Stimulated activated CD4-positive, alpha-beta T cell treated with anti-CD3 and anti-CD28 coated beads, Interleukin-4, amount 100 ng/mL, for 4 hours (primary cell): ENCODE results near the gene SF3A2.

ENCODE experiments used
- DNase-seq, 2 experiments: peaks; one replicate each; pipeline ENCODE4 v3.0.0-alpha.2; 2020

The SF3A2 gene

DNA sequence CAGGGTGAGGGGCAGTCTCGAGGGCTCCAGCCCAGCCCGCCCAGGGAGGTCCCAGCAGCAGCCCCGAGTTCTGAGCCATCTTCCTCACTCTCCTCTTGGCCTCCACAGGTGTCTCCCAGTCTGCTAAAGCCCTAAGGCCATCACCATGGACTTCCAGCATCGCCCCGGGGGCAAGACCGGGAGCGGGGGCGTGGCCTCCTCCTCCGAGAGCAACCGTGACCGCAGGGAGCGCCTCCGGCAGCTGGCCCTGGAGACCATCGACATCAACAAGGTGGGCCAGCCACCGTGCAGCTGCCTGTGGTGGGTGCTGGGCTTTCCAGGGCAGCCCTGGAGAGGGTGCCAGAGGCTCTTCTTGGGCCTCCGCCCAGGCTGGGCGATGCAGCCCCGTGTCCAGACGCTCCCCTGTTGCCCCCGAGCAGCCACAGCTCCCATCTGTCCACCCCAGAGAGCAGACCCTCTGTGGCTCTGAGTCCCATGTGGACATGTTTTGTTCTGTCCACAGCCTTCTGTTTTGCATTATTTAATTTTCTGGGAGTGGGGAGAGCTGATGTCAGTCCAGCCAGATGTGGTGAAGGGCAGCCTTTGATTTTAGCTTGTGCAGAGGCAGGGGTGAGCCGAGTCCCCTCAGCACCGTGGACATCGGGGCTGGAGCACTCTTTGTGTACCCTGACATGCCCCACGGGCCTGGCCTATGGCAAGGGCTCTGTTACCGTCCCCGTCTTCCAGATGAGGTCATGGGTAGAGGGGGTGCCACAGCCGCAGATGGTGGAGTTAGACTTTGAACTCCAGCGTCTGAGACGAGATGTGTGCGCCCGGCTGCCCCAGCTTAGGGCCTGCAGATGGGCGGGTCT, 6.9 kb downstream of the SF3A2 start:
- no peak for DNase-seq

DNA sequence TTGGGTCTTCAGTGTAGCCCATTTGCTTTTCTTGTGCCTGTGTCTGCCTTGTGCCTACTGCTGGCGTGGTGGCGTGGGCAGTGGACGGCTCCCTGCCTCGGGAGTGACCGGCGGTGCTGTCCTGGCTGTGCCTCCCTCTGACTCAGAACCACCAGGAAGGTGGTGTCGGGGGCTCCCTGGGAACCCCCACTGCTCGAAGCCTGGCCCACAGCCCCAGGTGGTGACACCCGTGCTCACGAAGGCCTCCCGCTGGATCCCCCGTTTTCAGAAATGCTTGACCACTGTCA, 7.4 kb downstream of the SF3A2 start:
- no peak for DNase-seq

DNA sequence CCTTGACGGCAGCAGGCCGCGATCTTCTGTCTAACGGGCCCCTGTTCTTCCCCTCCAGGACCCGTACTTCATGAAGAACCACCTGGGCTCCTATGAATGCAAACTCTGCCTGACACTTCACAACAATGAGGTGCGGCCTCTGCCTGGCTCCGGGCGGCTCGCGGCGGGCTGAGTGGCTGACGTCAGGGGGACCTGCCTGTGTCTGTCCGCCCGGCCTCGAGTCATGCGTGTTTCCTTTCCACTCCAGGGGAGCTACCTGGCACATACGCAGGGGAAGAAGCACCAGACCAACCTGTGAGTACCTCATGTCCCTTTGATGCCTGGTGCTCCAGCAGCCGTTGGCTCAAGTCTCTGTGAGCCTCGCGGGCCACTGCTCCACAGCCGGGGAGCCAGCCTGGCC, 7.9 kb downstream of the SF3A2 start:
- no peak for DNase-seq

DNA sequence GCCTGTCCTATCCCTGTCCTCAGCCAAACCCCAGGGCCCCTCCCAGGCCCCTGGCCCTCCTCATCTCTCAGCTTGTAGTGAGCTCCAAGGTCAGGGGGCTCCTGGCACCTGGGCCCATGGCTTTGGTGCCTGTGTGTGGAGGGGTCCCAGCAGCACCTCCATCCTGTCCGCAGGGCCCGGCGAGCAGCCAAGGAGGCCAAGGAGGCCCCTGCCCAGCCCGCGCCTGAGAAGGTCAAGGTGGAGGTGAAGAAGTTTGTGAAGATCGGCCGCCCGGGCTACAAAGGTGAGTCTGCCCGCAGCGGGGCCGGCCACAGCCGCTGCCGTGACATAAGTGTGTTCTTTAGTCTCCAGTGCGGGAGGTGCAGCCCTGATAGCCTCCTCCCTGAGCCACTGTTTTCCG, 8.6 kb downstream of the SF3A2 start:
- no peak for DNase-seq

DNA sequence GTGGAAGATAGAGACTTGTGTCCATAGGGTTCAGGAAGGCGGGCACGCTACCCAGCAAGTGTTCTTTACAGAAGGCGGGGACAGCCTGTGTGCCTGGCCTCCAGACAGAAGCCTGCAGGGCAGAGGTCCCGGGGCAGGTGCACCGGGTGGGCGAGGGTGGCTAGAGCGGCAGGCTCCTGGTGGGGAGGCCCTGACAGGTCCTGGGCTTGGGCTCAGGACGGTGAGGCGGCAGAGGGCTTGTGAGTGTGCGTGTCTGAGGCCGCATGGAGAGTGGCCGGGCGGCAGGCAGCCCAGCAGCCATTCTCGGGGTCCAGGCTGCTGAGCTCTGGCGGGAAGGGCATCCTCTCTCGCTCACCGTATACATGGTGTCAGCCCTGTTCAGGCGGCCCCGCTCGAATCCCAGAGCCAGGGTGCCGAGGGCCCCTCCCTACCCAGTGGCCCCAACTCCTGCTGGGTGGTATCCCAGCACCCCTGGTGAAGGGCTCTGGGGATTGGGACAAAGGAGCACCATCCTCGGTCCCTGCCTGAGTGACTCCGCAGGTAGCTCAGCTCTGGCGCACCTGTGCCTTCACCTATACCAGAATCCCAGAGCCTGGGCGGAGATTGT, 9.5 kb downstream of the SF3A2 start:
- DNase-seq: no peak

DNA sequence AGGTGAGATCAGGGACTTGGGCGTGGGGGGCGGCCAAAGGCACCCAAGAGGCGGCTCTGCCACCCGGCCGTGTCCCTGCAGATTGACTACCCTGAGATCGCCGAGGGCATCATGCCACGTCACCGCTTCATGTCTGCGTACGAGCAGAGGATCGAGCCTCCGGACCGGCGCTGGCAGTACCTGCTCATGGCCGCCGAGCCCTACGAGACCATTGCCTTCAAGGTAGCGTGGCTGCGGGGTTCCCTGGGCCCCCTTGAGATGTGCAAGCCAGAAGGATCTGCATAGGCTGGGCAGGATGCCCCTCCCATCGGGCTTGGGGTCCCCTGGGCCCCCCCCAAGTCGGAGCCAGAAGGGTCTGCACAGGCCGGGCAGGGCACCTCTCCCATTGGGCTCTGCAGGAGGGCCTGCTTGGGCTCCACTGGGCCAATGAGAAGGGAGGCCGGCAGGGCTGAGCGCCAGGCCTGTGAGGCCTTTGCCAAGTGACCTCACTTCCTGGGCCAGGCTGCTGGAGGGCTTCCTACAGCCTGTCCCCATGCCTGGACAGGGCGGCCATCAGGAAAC, 10.3 kb downstream of the SF3A2 start:
- no peak for DNase-seq

DNA sequence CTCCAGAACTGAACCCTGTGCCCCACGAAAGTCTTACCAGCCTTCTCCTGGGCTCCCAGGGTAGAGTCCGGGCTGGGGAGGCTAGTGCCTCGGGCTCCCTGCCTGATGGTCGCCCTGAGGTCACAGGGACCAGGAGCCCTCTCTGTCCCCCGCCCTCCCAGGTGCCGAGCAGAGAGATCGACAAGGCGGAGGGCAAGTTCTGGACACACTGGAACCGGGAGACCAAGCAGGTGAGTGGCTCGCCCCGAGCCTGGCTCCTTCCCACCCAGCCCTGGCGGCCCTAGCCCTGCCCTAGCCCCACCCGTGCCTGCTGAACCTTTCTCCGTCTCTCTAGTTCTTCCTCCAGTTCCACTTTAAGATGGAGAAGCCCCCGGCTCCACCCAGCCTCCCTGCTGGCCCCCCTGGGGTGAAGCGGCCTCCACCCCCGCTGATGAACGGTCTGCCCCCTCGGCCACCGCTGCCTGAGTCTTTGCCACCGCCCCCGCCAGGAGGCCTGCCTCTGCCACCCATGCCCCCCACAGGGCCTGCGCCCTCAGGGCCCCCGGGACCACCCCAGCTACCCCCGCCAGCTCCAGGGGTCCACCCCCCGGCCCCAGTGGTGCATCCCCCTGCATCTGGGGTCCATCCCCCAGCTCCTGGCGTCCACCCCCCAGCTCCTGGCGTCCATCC, 10.9 kb downstream of the SF3A2 start:
- DNase-seq: no peak

DNA sequence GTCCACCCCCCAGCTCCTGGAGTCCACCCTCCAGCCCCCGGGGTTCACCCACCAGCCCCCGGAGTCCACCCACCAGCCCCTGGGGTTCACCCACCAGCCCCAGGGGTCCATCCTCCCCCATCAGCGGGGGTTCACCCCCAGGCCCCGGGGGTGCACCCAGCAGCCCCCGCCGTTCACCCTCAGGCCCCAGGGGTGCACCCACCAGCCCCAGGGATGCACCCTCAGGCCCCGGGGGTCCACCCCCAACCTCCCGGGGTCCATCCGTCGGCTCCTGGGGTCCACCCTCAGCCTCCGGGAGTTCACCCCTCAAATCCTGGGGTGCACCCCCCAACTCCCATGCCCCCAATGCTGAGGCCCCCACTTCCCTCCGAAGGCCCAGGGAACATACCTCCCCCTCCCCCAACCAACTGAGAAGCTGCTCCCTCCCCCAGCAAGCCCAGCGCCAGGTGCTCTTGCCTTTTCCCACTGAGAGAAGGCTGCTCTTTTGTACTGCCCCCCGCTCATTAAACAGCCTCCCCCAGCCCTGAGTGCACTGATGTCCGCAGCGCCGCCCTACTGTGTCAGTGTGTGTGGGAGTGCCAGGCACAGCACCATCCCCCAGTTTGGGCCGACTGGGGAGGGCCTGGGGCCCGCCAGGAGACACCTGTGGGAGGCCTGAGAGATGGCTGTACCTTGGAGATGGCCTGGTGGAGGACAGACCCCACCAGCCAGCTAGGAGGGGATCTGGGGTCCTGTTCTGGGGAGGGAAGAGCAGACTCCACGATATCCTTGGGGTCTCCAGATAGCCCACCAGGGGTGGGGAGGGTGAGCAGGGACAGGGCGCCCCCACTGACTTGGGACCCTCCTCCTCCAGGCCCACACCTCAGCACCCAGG, 11.7 kb downstream of the SF3A2 start:
- DNase-seq: no peak

DNA sequence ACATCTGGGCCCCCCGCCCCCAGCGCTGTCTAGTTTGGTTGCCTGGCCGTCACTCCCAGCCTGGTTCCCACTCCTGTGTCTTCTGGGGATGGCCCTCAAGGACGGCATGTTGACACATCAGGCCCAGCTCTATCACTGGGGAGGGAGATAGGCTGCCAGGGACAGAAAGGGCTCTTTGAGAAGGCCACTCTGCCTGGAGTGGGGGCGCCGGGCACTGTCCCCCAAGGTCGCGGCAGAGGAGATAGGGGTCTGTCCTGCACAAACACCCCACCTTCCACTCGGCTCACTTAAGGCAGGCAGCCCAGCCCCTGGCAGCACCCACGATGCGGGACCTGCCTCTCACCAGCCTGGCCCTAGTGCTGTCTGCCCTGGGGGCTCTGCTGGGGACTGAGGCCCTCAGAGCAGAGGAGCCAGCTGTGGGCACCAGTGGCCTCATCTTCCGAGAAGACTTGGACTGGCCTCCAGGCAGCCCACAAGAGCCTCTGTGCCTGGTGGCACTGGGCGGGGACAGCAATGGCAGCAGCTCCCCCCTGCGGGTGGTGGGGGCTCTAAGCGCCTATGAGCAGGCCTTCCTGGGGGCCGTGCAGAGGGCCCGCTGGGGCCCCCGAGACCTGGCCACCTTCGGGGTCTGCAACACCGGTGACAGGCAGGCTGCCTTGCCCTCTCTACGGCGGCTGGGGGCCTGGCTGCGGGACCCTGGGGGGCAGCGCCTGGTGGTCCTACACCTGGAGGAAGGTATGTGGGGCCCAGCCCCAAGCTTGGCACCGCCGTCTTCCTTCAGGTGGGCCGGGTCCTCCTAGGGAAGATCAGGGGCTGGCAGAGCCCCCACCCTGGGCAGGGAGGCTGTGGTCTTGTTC, 12.6 kb downstream of the SF3A2 start, which contains the start of gene AMH:
AMH (plus strand) TSS at position 314 of the 857 bp plus-strand sequence; CDS start at position 324, 10 bp downstream.
- no peak for DNase-seq

DNA sequence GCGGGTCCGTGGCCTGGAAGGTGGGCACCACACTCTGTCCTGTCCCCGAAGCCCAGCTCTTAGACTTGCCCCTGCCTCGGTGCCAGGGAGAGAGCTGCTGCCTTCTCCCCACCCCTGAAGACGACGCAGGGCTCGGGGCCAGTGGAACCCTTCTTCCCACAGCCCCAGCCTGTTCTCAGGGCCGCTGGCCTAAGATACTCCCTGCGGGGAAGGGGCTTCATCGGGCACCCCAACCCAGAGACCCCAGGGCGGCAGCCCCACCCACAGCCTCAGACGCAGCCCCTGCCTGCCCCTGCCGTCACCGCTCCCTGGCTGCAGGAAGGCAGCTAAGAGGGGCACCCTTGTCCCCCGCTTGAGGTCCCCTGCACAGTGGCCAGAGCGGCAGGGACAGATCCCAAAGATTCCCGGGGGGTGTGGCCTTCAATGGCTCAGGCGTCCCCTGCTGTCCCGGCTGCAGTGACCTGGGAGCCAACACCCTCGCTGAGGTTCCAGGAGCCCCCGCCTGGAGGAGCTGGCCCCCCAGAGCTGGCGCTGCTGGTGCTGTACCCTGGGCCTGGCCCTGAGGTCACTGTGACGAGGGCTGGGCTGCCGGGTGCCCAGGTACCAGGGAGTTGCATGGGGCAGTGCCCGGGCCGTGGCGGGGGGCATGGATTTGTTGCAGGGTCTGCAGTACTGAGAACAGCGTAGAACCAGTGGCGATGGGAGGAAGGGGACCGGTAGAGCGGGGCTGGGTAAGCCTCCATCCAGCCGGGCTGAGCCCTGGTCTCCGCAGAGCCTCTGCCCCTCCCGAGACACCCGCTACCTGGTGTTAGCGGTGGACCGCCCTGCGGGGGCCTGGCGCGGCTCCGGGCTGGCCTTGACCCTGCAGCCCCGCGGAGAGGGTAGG, 13.5 kb downstream of the SF3A2 start:
- no peak for DNase-seq

DNA sequence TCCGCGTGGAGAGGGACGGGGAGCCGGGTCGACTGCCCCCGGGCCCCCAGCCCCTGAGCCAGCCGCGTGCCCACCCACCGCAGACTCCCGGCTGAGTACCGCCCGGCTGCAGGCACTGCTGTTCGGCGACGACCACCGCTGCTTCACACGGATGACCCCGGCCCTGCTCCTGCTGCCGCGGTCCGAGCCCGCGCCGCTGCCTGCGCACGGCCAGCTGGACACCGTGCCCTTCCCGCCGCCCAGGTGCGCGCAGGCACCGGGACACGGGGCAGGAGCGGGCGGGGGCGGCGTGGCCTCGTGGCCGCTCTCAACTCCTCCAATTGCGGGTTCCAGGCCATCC, 14.1 kb downstream of the SF3A2 start:
- no peak for DNase-seq

DNA sequence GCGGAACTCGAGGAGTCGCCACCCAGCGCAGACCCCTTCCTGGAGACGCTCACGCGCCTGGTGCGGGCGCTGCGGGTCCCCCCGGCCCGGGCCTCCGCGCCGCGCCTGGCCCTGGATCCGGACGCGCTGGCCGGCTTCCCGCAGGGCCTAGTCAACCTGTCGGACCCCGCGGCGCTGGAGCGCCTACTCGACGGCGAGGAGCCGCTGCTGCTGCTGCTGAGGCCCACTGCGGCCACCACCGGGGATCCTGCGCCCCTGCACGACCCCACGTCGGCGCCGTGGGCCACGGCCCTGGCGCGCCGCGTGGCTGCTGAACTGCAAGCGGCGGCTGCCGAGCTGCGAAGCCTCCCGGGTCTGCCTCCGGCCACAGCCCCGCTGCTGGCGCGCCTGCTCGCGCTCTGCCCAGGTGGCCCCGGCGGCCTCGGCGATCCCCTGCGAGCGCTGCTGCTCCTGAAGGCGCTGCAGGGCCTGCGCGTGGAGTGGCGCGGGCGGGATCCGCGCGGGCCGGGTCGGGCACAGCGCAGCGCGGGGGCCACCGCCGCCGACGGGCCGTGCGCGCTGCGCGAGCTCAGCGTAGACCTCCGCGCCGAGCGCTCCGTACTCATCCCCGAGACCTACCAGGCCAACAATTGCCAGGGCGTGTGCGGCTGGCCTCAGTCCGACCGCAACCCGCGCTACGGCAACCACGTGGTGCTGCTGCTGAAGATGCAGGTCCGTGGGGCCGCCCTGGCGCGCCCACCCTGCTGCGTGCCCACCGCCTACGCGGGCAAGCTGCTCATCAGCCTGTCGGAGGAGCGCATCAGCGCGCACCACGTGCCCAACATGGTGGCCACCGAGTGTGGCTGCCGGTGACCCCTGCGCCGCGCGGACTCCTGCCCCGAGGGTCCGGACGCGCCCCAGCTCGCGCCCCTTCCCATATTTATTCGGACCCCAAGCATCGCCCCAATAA, 14.8 kb downstream of the SF3A2 start:
- DNase-seq: no peak

DNA sequence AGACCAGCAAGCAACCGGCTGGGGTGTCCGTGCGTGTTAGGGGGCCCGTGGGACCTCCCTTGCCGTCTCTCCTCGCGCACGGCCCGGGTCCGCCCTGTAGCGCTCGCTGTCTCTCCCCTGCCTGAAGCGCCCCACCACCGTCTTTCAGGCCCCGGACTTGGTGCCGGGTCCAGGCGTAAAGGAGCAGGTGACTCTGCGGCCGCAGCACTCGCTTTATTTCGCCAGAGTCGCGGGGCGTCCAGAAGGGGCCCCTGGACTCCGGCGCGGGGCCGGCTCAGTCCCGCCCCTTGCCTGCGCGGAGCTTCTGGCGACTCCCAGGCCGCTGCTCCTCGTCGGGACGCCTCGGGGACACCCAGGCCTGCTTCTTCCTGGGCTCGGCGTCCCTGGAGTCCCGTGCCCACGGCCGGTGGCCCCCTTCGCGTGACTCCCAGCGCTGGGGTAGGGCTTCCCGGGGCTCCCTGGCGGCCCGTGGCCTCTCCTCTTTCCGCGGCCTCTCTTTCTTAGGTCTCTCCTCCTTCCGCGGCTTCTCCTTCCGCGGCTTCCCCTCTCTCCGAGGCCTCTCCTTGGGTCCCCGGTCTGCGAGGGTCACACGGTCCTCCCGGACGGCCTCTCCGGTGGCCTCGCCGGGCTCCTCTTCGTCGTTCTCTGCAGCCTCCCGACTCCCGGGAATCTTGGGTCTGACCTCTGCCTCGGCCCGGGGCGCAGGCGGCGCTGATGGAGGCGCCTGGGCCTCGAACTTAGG, 15.6 kb downstream of the SF3A2 start:
- DNase-seq: no peak

DNA sequence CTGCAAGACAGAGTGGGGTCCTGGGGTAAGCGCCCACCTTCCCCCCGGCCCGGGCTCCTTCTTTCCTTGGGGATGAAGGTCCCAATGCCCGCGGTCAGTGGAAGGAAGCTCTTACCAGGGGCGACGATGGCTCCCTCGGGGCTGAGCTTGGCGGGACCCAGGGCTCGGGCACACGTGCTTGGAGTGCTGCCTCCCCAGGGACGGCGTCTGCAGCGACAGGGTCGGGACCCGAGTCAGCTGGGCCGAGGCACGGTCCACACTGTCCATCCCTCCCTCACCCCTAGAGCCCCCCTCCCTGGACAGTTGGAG, 16.1 kb downstream of the SF3A2 start:
- no peak for DNase-seq

DNA sequence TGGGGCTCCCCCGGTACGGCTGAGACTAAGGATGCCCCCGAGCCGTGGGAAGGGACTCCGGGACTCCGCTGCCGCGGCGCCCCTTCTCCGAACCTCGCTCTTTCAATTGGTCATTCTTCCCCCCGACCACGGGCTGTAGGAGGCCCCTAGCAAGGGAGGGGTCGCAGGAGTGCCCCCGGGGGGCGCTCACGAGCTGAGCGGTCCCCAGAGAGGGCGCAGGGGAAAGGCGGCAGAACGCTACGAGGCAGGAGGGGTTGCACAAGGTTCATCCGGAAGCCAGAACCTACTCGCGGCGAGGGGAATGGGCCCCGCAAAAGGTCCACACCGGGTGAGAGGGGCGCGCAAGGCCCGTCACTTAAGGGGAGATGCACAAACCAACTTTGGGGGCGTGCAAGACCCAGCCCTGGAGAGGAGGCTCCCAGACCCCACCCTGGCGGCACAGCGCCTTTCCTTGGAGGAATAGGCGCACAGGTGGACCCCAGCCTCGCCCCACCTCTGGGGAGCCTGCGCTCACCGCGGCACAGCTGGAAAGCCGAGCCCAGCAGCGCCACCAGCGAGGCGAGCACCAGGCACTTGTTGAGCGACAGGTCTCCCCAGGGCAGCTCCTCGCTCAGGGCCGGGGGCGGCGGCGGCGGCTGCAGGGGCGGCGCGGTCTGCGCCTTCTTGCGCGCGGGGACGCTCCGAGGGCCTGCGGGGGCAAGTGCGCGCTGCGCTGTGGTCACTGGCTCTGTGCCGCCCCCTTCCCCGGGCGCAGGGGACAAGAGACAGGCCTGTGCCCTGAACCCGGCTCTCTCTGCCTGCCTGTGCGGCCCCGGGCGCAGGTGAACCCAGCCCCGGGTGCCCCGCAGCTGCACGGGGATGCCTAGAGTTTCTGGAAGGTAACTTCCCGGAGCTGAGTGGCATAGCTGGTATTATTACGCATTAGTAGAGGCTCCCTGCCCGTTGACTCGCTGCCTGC, 16.8 kb downstream of the SF3A2 start:
- no peak for DNase-seq

DNA sequence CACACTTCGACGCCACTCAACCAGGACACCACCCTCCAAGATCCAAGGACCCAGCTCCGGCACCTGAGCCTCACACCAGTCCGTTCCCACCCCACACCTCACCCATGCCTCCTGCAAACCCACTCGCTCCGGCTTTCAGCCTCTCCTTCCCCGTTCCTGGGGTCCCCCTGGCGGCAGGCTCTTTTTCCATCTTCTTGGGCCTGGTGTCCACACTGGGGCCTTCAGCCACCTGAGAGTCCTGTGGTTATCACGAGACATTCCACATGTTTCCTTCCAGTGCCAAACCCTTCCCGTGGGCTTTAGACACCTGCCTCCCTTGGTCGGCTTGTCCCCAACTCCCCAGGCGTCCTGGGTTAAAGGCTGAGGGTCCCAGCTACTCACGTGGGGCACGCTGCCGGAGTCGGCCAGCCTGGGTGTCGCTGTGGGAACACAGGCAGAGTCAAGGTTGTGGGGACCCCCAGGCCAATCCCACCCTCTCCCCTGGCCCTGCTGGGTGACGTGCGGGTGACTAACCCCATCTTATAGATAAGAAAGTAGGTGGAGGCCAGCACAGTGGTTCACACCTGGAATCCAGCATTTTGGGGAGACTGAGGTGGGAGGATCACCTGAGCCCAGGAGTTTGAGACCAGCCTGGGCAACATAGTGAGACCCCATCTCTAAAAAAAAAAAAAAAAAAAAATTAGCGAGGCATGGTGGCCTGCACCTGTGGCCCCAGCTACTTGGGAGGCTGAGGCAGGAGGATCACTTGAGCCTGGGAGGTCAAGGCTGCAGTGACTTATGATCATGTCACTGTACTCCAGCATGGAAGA, 17.6 kb downstream of the SF3A2 start:
- DNase-seq: no peak
